Measurements from ENCODE around the gene ITGA8. TPM values are rescaled to one million over a fixed set of nuclear protein-coding genes. Genes with fewer than 3 reads are reported as not detected.

The ITGA8 gene
- total and polyA plus RNA-seq, 7 donors: 0.47 to 5.0 (median 1.4) TPM

- TF ChIP-seq CTCF (IDR thresholded peaks at IDR 0.05): no peak
- WGBS, 3 donors: 90 to 92% (median 91%) methylated on average over 5 of the region's 5 CpGs
- Histone ChIP-seq H3K9me3 (no peaks in the 10 kb centered on the region), H3K27me3 (ENCODE audit: insufficient read depth in 3 of 3, low read length in 2 of 3) (peaks cover 0 to 24% (median 0%) of the 10 kb centered on the region in 3 donors), H3K4me1 (no peaks in the 10 kb centered on the region), H3K4me3 (no peak overlapping the region), H3K27ac (no peak overlapping the region), H3K36me3 (ENCODE audit: insufficient read depth in 1 of 2, low read depth in 1 of 2) (no peaks in the 10 kb centered on the region)
- DNase-seq: no peak
- no peak for ATAC-seq
- intact Hi-C loops (cut with DNase I): loop anchor here in 1 of 2 donors (10.0 kb wide), 1 partner anchor 130 kb away; no protein-coding TSS in a partner anchor
Measured at GRCh38 chr10:15714847-15715246, 4.9 kb downstream of the ITGA8 start.

GRCh38 chr10:15712883-15713282 is 6.8 kb downstream of the ITGA8 start:
- TF ChIP-seq CTCF (IDR thresholded peaks at IDR 0.05): no peak
- ATAC-seq (no peak), DNase-seq (no peak)
- H3K4me1 ChIP-seq: no peaks in the 10 kb centered on the region
- peaks cover 0 to 4% (median 0%) of the 10 kb centered on the region in 3 donors for H3K27me3 ChIP-seq (ENCODE audit: insufficient read depth in 3 of 3, low read length in 2 of 3)
- no peaks in the 10 kb centered on the region for H3K9me3 ChIP-seq
- no peak overlapping the region for H3K4me3 ChIP-seq
- H3K36me3 ChIP-seq (ENCODE audit: insufficient read depth in 1 of 2, low read depth in 1 of 2): no peaks in the 10 kb centered on the region
- no peak overlapping the region for H3K27ac ChIP-seq
- intact Hi-C loops (cut with DNase I): loop anchor here in 1 of 2 donors (10.0 kb wide), 1 partner anchor 128 kb away; no protein-coding TSS in a partner anchor
- 56 to 69% (median 66%) methylated on average over 2 of the region's 2 CpGs for WGBS, 3 donors

GRCh38 chr10:15710455-15710854 is 9.3 kb downstream of the ITGA8 start:
- no peaks in the 10 kb centered on the region for H3K27me3 ChIP-seq (ENCODE audit: insufficient read depth in 3 of 3, low read length in 2 of 3)
- H3K27ac ChIP-seq: no peak overlapping the region
- H3K9me3 ChIP-seq: no peaks in the 10 kb centered on the region
- H3K36me3 ChIP-seq (ENCODE audit: insufficient read depth in 1 of 2, low read depth in 1 of 2): no peaks in the 10 kb centered on the region
- no peaks in the 10 kb centered on the region for H3K4me1 ChIP-seq
- WGBS, 3 donors: 66 to 86% (median 74%) methylated on average over 5 of the region's 5 CpGs
- TF ChIP-seq CTCF (IDR thresholded peaks at IDR 0.05): no peak
- no peak for DNase-seq
- intact Hi-C loops (cut with DNase I): loop anchor here in 1 of 2 donors (10.0 kb wide), 1 partner anchor 126 kb away; no protein-coding TSS in a partner anchor
- H3K4me3 ChIP-seq: no peak overlapping the region
- ATAC-seq: peak in 2 of 4 donors; percentile 55 to 82

- no peak for TF ChIP-seq CTCF (IDR thresholded peaks at IDR 0.05)
- no peak overlapping the region for H3K27ac ChIP-seq
- DNase-seq: no peak
- intact Hi-C loops (cut with DNase I): no loop called here
- no peaks in the 10 kb centered on the region for H3K36me3 ChIP-seq (ENCODE audit: insufficient read depth in 1 of 2, low read depth in 1 of 2)
- H3K4me3 ChIP-seq: no peak overlapping the region
- WGBS, 3 donors: 89 to 100% (median 100%) methylated on average over 1 of the region's 1 CpG
- H3K4me1 ChIP-seq: no peaks in the 10 kb centered on the region
- no peaks in the 10 kb centered on the region for H3K9me3 ChIP-seq
- no peaks in the 10 kb centered on the region for H3K27me3 ChIP-seq (ENCODE audit: insufficient read depth in 3 of 3, low read length in 2 of 3)
- ATAC-seq: no peak
Measured at GRCh38 chr10:15705298-15705697, 14.4 kb downstream of the ITGA8 start.

GRCh38 chr10:15704581-15704968 is 15.1 kb downstream of the ITGA8 start:
- ATAC-seq (no peak), DNase-seq (no peak)
- Histone ChIP-seq H3K4me1 (no peaks in the 10 kb centered on the region), H3K36me3 (ENCODE audit: insufficient read depth in 1 of 2, low read depth in 1 of 2) (no peaks in the 10 kb centered on the region), H3K9me3 (no peaks in the 10 kb centered on the region), H3K27ac (no peak overlapping the region), H3K27me3 (ENCODE audit: insufficient read depth in 3 of 3, low read length in 2 of 3) (no peaks in the 10 kb centered on the region), H3K4me3 (no peak overlapping the region)
- TF ChIP-seq CTCF (IDR thresholded peaks at IDR 0.05): no peak
- 31 to 49% (median 45%) methylated on average over 2 of the region's 2 CpGs for WGBS, 3 donors
- intact Hi-C loops (cut with DNase I): no loop called here
